GM19035 (cell line): ENCODE data around the gene CSF1R.
A peak's percentile ranks its signal among the peaks of the same experiment; 100 is the strongest.
"Not testable (repeated sequence)": the region's sequence is repeated elsewhere in the genome, so short reads cannot be mapped to it uniquely, and the experiment has no call there.

Experiments
- ATAC-seq: cut with Tn5 transposase; IDR thresholded peaks from one replicate; pipeline ENCODE4 v1.9.1; 2021; ENCODE audit not compliant: unreplicated experiment

CSF1R gene

DNA sequence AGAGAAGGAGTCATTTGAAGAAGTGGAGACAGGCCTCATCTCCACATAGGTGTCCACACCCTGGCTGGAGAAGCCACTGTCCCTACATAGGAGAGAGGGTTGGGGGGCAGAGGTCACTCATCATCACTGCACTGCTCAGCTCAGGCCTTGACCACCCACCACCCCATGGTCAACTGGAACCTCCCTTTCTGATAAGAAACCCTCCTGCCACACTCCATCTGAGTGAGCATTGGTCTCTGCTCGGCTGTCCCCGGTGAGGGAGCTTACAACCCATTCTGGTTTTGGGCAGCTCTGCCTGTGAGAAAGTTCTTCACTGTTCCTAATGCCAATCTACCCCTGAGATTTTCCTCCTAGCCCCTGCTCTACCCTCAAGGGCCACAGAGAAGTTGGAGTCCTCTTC is 28.8 kb downstream of the CSF1R start:
- no peak for ATAC-seq

DNA sequence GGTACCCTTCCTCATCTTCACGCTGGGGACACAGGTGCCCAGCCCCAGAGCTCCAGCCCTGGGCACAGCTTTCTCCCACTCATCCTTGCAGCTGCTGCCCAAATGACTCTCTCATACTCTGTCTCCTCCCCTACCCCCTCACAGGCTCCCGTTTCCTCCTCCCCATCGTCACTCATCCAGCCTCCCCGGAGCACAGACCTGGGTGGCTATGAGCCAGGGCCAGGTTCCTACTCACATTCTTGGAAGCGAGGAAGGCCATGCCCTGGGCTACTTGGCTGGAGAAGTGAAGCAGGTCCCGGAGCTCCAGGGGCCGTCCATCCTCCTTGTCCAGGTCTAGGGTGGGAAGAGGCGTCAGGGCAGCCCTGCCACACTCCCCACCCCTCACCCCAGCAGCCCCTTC is 29.3 kb downstream of the CSF1R start:
- no peak for ATAC-seq

DNA sequence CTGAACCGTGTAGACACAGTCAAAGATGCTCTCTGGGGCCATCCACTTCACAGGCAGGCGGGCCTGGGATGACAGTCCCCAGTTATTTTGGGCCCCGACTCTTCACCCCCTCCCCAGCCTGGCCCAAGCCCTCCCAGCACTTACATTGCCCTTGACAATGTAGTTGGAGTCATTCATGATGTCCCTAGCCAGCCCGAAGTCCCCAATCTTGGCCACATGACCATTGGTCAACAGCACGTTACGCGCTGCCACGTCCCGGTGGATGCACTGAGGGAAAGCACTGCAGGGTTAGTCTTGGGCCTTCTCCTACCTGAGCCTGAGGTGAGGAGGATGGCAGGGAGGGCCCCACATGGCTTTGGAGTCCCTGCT is 30.3 kb downstream of the CSF1R start:
- ATAC-seq, result no peak

DNA sequence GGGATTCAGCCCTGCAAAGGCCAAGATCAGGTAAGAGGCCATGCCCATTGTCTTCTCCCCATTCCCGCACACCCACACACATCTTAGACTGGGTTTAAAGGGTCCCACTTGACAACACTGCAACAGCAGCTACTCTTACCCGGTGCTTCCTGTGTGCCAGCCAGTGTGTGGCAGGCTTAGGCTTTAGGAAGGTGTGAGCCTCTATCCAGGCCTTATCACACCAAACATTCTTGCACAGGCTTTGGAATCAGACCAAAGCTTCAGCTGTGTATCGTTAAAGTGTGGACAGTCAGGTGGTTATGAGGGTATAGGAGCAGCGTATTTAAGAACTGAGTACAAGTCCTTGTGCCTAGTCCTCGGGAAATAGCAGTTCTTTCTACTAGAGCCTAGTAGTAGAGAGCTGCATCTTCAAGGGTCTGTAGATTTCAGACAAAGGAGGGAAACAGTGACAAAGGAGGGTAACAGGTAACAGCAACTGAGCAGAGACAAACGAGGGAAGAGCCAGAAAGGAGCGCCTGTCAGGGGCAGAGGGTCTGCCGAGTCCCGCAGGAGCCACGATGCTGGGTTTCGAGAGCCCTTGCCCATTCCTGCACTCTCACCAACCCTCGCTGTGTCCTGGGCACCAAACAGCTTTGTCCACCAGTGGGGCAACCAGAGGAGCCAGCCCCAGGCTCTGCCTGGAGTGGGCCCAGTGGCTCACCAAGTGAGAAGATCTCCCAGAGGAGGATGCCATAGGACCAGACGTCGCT is 30.9 kb downstream of the CSF1R start:
- ATAC-seq, result no peak

DNA sequence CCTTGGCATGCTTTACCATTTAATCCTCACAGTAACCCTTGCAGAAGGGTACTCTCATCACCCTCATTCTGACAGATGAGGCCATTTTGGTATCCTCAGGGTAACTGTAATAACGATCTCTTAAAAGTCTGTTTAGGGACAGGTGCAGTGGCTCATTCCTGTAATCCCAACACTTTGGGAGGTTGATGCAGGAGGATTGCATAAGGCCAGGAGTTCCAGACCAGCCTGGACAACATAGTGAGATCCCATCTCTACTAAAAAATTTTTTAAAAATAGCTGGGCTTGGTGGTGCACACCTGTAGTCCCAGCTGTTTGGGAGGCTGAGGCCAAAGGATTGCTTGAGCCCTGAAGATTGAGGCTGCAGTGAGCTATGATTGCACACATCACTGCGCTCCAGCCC is 31.8 kb downstream of the CSF1R start:
- no peak for ATAC-seq

DNA sequence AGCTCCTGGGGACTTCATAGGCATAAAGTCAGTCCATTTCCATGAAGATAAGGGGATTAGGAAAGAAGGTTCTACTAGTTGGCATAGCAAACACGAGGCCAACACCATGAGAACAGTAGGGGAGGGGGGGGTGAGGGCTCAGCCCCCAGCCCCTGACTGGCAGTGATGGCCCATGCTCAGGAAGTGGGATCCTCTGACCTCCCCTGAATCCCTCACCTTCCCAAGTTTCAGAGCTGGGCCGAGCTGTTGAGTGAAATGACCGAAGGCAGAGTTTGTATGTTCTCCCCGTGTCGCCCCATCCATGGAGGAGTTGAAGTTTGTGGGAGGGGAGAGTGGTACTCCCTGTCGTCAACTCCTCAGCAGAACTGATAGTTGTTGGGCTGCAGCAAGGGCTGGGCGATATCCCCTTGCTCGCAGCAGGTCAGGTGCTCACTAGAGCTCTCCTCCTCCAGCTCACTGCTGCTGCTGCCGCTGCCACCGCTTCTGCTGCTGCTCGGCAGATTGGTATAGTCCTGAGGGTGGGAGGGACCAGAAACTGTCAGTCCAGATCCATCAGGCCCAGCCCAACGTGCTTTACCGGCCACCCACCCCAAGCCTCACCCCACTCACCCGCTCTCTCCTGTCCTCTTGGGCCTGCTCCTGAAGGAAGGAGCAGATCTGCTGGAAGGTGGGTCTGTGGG is 32.5 kb downstream of the CSF1R start:
- no peak for ATAC-seq

DNA sequence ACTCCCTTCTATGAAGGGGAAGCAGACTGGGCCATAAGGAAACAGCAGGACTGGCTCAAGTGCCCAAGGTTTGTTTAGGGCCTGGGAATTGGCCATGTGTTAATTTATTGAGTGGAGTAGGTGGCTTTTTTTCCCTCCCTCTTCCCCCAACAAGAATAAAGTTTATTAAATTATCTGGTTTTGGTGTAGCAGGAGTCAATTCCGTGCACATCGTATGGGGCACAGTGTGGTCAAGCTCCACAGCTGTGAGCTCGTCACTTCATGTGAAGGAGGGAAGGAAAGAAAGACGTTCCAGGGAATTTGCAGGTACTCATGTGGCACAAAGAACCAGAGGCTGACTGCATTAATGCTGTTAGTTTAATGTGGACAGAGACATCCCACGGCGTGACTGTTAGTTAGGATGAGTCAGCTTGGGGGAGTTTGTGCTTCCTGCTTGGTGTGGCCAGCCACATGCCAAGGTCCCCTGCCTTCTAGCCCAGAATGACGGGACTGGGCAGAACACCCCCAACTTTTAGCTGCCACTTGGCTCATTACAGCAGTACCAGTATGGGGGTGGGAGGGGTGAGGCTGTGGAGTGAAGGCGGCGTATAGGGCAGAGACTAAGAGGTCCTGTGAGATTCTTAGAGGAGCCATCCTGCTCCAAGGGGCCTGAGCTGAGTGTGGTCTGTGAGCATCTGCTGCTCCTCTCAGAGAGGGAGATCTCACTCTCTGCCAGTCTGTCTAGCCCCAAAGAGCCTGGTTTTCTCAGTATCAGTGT is 33.2 kb downstream of the CSF1R start:
- ATAC-seq, result no peak

DNA sequence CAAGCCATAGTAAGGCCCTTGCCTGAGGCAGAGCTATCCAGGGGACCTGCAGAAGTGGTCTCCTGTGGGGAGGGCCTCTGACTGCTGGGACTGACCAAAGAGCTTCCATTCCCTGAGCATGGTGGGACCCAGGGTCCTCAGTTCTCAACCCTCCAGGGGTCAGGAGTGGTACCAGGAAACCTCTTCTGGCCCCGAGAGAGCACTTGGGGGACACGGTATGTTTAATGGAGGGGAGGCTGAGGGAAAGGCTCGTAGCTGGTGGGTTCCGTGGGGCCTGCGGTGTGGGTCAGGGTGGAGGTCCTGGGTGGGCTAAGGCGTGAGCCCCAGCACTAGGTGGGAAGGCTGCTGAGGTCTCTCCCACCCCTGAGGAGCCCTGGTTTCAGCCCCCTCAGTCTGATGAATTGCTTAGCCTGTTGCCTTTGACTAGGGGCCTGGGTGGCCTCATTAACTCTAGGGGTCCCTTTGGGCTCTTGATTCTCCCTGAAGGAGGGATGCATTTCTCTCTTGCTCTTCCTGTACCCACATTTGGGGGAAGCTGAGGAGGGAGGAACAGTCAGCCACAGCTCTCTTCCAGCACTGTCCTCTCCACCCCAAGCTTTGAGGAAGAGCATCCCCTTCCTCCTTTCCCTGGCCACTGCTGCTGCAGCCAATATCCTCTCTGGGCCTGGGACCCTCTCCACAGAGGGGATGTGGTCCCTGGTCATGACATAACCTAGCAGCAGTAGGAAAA is 34.0 kb downstream of the CSF1R start:
- no peak for ATAC-seq

DNA sequence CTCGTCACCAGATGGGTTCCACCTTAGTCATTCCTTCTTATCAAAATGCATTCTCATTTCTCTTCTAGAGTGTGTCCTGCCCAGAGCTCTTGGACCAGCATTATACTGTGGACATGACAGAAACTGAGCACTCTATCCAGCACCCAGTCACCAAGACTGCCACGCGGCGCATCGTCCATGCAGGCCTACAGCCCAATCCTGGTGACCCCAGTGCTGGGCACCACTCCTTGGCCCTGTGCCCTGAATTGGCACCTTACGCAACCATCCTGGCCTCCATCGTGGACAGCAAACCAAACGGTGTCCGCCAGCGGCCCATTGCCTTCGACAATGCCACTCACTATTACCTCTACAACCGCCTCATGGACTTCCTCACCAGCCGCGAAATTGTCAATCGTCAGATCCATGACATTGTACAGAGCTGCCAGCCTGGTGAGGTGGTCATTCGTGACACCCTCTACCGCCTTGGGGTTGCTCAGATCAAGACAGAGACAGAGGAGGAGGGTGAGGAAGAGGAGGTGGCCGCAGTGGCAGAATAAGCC is 34.6 kb downstream of the CSF1R start:
- no peak for ATAC-seq

DNA sequence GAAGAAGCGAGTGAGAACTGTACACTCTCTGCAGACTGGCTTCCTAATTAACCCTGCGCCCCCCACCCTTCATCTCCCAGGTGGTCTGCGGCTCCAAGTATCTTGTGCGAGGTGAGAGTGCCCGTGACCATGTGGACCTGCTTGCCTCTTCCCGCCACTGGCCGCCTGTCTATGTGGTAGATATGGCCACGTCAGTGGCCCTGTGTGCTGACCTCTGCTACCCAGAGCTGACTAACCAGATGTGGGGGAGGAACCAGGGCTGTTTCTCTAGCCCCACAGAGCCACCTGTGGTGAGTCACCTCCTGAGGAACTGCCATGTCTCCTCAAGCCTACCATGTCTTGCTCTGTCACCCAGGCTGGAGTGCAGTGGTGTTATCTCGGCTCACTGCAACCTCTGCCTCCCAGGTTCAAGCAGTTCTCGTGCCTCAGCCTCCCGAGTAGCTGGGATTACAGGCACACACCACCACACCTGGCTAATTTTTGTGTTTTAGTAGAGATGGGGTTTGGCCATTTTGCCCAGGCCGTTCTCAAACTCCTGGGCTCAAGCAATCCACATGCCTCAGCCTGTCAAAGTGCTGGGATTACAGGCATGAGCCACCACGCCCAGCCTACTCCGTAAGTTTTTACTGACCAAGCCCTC is 36.1 kb downstream of the CSF1R start:
- not testable (repeated sequence) for ATAC-seq

DNA sequence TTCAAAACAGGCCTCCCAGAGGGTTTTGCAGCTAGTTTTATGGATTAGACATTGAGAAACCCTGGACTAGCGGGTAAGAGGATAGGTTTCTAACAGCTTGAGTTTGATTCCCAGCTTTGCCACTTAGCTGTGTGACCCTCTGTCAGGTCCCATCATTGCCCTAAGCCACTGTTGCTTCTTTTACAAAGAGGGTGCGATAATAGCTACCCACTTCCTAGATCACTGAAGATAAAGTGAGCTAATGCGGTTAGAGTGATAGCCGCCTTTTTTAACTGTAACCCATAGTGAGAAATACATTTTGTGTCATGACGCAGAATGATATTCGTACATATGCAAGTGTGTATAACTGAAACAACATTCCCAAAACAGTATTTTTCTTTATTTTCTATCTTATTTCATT is 40.3 kb downstream of the CSF1R start:
- ATAC-seq, result no peak

DNA sequence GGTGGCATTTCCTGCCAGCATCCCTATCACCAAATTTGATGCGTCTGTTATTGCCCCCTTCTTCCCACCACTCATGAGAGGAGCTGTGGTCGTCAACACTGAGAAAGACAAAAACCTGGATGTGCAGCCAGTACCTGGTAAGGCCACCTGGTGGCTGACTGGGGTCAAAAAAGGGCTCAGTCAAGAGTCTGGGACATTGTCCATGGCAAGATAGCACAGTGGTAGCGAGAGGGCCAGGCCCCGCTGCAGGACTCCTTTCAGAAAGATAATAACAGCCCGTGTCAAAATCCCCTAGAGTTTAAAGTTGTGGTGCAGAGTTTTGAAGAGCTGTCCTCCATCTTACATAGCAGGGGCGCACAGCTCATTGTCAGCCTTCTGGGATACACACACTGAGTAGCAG is 40.8 kb downstream of the CSF1R start:
- no peak for ATAC-seq

DNA sequence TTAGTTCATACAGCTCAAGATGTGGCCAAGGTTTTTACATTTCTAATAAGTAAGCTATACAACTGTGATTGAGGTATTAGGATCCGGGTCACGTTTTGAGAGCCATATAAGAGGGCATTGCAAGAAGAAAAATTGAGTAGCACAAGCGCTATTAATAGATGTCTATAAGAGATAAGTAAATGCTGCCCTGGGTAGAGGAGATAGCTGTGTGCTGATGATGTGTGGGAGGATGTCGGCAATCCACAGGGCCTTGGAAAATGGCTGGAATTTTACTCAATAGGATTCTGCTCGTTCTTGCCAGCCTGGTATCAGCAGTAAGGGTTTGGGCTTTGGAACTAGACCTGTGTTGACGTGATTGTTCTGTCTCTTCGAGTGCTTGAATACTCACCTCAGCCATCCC is 41.6 kb downstream of the CSF1R start:
- ATAC-seq, result no peak

DNA sequence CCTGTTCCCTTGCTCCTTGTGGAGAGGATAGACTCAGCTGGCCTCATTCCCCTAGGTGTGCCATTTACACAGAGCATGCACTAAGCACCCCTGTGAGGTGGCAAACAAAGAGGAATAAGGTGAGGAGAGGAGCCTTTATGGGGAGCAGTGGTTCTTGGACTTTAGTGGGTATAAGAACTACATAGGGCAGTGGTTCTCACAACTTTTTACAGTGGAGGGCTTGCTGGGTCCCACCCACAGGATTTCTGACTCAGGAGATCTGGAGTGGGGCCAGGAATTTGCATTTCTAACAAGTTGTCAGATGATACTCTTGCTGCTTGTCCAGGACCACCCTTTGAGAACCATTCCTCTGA is 42.0 kb downstream of the CSF1R start:
- ATAC-seq, result no peak

DNA sequence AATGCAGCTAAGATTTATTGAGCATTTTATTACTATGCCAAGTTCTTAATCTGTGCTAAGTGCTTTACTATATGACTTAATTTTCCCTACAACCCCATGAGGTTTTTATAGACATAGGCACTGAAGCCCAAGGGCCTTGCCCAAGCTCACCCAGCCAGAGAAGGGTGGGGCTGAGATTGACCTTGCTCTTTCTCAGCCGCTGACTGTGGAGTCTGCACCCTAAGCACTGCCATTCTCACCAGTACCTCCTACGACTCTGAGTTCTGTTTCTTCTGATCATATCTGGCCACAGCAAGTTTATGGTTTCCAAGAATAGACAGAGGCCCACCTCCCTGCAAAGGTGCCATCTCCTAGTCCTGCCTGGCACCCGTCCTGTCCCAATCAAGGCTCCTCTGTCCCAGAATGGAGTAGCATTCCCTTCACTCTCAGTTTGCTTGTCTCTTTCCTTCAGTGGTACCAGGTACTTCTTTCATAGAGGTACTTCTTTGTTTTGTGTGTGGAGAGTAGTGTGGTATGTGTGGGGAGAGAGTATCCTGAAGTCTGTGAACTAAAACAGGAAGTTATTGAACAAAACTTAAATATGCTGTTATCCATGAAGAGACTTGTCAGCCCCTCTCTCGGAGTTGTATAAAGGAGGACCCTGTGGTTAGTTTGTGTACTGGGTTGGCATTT is 42.6 kb downstream of the CSF1R start:
- no peak for ATAC-seq

DNA sequence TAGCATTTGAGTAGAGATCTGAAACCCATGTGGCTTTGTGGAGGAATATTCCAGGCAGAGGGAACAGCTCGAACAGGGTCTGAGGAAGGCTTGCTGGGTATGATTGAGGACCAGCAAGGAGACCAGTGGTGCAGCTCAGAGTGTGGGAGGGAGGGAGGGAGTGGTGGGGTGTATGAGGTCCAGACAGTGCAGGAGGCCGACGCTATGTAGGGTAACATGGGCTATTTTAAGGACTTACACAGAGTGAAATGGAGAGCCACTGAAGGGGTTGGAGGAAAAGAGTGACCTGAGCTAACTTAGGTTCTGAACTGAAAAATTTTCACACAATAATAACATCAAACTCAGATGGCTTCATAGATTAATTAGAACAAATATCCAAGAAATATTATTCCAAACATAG is 43.9 kb downstream of the CSF1R start:
- ATAC-seq, result no peak

DNA sequence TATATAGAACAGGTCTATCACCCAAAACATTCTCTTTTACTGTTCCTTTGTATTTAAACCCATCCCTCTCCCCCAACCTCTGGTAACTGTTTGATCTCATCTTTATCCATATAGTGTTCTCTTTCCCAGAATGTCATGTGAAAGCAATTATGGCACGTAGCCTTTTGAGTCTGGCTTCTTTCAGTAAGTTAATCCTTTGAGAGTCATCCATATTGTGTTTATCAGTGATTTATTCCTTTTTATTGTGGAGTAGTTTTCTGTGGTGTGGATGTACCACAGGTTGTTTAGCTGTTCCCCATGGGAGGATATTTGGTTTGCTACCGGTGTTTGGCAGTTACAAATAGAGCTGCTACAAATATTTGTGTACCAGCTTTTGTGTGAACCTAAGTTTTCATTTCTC is 47.8 kb downstream of the CSF1R start:
- no peak for ATAC-seq

DNA sequence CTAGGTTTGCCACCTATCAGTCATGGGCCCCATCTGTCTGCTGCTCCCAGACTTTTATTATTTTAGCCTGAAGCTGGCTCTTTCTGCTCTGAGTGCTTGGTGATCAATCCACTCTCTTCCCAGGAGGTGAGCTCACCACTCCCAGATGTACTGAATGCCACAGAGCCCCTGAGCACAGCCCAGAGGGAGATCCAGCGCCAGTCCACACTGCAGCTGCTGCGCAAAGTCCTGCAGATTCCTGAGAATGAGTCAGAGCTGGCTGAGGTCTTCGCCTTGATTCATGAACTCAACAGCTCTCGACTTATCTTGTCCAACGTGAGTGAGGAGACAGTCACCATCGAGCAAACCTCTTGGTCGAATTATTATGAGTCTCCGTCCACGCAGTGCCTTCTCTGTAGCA is 49.8 kb downstream of the CSF1R start:
- ATAC-seq, result no peak

DNA sequence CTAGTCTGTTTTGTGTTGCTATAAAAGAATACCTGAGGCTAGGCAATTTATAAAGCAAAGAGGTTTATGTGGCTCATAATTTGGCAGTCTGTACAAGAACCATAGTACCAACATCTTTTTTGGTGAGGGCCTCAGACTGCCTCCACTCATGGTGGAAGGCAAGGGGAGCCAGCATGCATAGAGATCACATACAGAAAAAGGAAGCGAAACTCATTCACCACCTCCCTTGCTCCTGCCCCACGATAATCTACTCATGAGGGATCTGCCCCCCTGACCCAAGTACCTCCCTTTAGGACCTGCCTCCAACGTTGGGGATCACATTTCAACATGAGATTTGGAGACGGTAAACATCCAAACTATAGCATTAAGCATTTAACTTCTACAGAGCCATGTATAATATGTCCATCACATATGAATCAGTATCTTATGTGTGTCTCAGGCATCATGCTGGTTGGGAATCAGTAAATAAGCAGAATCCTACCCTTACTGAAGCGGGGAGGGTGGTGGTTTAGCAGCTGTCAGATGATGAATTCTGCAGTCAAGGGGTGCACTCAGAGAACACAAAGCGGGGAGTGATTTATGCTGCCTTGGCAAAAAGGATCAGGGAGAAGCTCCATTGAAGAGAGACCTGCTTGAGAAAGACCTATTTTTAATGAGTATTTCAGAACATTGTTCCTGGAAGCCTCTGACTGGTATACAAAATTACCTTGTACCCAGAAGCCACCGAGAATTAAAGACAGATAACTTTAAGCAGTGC is 51.0 kb downstream of the CSF1R start:
- peak; percentile 92 for ATAC-seq

DNA sequence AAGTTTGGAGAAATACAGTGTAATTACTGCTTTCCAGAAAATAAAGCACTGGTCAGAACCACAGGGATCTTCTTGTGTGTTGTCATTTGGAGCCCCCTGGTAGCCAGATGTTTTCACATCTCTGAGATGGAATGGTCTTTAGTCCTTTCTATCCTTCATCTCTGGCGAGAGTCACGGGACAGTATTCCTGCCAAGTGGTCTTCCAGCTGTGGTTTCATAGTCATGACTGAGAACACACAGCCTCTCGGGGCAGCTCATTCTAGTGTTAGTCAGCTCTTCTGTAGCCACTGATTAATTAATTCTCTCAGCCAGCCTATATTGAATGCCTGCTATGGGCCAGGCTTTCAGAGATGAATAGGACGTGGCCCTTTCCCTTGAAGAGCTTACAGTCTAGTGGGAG is 51.7 kb downstream of the CSF1R start:
- no peak for ATAC-seq
